DOHH2 (cell line): ENCODE data around the gene CEACAM21.
A peak's percentile ranks its signal among the peaks of the same experiment; 100 is the strongest.

Experiments used
- H3F3A ChIP-seq: fragments of 200-600 bp; sonication (generic), shearing (Covaris generic); 2 replicates; pipeline ENCODE4 v1.6.0; 2016; ENCODE audit warnings: antibody characterized with exemption, mild to moderate bottlenecking; ENCODE audit not compliant: control insufficient read depth, insufficient read depth
- H3K27ac ChIP-seq: fragments of 200-600 bp; sonication (generic); 2 replicates; pipeline ENCODE4 v1.5.1; 2014; ENCODE audit warnings: low read depth, mild to moderate bottlenecking, low read length, moderate library complexity
- H3K27me3 ChIP-seq: fragments of 200-600 bp; sonication (generic); 2 replicates; pipeline ENCODE4 v1.6.1; 2014; ENCODE audit warnings: mild to moderate bottlenecking, low read length, mixed read lengths; ENCODE audit not compliant: control insufficient read depth
- H3K36me3 ChIP-seq: fragments of 200-600 bp; sonication (generic); 2 replicates; pipeline ENCODE4 v1.6.1; 2014; ENCODE audit warnings: mild to moderate bottlenecking, low read length, moderate library complexity, mixed read lengths; ENCODE audit not compliant: control insufficient read depth
- H3K4me1 ChIP-seq: fragments of 200-600 bp; sonication (generic); 2 replicates; pipeline ENCODE4 v1.6.1; 2014; ENCODE audit warnings: mild to moderate bottlenecking, low read length, mixed read lengths; ENCODE audit not compliant: control insufficient read depth
- H3K4me2 ChIP-seq: fragments of 200-600 bp; sonication (generic); 2 replicates; pipeline ENCODE4 v1.6.0; 2014; ENCODE audit warnings: mild to moderate bottlenecking, low read length, moderate library complexity
- H3K4me3 ChIP-seq: fragments of 200-600 bp; sonication (generic); 2 replicates; pipeline ENCODE4 v1.5.1; 2014; ENCODE audit warnings: mild to moderate bottlenecking, low read length, mixed read lengths
- H3K79me2 ChIP-seq: fragments of 200-600 bp; sonication (generic); 2 replicates; pipeline ENCODE4 v1.6.1; 2014; ENCODE audit warnings: mild to moderate bottlenecking, low read length, mixed read lengths; ENCODE audit not compliant: control insufficient read depth
- H3K9me2 ChIP-seq: fragments of 200-600 bp; sonication (generic); replicated peaks from 2 replicates; pipeline ENCODE4 v1.6.1; 2014; ENCODE audit warnings: mild to moderate bottlenecking, low read length, mixed read lengths; ENCODE audit not compliant: control insufficient read depth
- H3K9me3 ChIP-seq: fragments of 200-600 bp; sonication (generic); 2 replicates; pipeline ENCODE4 v1.6.1; 2014; ENCODE audit warnings: antibody characterized with exemption, low read length, mixed read lengths; ENCODE audit not compliant: control insufficient read depth, insufficient read depth
- H4K20me1 ChIP-seq: fragments of 200-600 bp; sonication (generic); 2 replicates; pipeline ENCODE4 v1.6.0; 2014; ENCODE audit warnings: low read depth, mild to moderate bottlenecking, antibody characterized with exemption, low read length, moderate library complexity; ENCODE audit not compliant: control insufficient read depth, insufficient read depth
- EZH2phosphoT487 ChIP-seq: fragments of 200-600 bp; sonication (generic); IDR thresholded peaks from 2 replicates; pipeline ENCODE4 v1.6.1; 2017; ENCODE audit warnings: borderline replicate concordance, mild to moderate bottlenecking, antibody characterized with exemption, low read length, moderate library complexity, mixed read lengths
- TF ChIP-seq, protein P1 (sequence below): fragments of 200-600 bp; sonication (generic); IDR thresholded peaks from one replicate; pipeline ENCODE4 v1.5.1; 2014; ENCODE audit warnings: antibody characterized with exemption, mild to moderate bottlenecking, low read depth, low read length; ENCODE audit not compliant: poor library complexity, severe bottlenecking

CEACAM21 gene

DNA sequence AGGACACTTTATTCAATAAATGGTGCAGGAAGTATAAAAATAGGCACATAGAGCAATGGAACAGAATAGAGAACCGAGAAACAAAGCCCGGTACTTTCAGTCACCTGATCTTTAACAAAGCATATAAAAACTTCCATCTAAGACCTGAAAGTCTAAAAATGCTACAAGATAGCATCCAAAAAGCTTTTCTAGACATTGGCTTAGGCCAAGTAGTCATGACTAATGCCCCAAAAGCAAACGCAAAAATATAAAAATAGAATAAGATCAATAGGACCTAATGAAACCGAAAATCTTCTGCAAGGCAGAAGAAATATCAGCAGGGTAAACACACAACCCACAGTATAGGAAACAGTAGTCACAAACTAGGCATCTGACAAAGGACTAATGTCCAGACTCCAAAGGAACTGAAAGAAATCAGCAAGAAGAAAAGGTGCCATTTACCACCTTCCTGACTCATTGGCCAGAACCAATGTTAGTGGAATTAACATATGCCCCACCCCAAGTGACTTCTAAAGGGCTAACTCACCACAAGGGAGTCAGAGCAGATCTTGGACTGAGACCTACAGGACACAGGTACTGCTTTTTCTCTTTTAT, 40.8 kb upstream of the CEACAM21 start:
- Histone ChIP-seq H3K27me3 (peaks cover 12% of the 10 kb centered on the region), H3K9me3 (peaks cover 7% of the 10 kb centered on the region; the same call in 1 of the 2 replicates), H3K79me2 (no peaks in the 10 kb centered on the region), H3K4me1 (peaks cover 59% of the 10 kb centered on the region), H3K27ac (peak overlapping the region; percentile 72), H3K36me3 (no peaks in the 10 kb centered on the region), H3K9me2 (no peaks in the 10 kb centered on the region), H4K20me1 (no peaks in the 10 kb centered on the region), H3K4me2 (peak overlapping the region; percentile 68), H3K4me3 (peak overlapping the region; percentile 57), H3F3A (peaks cover 25% of the 10 kb centered on the region)
- TF ChIP-seq EZH2phosphoT487 = no peak
- TF ChIP-seq, protein P1, sequence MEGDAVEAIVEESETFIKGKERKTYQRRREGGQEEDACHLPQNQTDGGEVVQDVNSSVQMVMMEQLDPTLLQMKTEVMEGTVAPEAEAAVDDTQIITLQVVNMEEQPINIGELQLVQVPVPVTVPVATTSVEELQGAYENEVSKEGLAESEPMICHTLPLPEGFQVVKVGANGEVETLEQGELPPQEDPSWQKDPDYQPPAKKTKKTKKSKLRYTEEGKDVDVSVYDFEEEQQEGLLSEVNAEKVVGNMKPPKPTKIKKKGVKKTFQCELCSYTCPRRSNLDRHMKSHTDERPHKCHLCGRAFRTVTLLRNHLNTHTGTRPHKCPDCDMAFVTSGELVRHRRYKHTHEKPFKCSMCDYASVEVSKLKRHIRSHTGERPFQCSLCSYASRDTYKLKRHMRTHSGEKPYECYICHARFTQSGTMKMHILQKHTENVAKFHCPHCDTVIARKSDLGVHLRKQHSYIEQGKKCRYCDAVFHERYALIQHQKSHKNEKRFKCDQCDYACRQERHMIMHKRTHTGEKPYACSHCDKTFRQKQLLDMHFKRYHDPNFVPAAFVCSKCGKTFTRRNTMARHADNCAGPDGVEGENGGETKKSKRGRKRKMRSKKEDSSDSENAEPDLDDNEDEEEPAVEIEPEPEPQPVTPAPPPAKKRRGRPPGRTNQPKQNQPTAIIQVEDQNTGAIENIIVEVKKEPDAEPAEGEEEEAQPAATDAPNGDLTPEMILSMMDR = no peak

DNA sequence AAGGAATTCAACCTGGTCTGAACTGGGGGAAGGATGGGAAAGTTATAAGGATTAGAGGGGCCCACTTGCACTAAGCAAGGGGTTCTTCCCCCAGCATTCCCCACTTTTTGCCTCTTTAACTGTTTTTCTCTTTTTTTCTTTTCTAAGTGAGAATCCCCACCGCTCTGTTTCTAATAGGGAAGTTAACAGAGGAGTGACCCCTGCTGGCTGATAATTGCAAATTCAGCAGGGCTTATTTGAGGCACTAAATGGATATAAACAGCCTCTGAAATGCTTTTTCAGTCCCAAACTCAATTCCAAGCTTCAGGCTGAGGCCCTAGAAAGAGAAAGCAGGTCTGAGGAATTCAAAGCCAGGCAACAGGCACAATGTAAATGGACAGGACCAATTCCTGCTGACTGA, 38.2 kb upstream of the CEACAM21 start:
- no peaks in the 10 kb centered on the region for H3K79me2 ChIP-seq
- peaks cover 7% of the 10 kb centered on the region; the same call in 1 of the 2 replicates for H3K9me3 ChIP-seq
- no peak overlapping the region for H3K27ac ChIP-seq
- H3K4me3 ChIP-seq = no peak overlapping the region
- H3K4me1 ChIP-seq = peaks cover 32% of the 10 kb centered on the region
- H3F3A ChIP-seq = peaks cover 20% of the 10 kb centered on the region
- no peak overlapping the region for H3K4me2 ChIP-seq
- H3K27me3 ChIP-seq = no peaks in the 10 kb centered on the region
- no peak for TF ChIP-seq EZH2phosphoT487
- TF ChIP-seq, protein P1 = peak; percentile 73
- H3K36me3 ChIP-seq = no peaks in the 10 kb centered on the region
- no peaks in the 10 kb centered on the region for H4K20me1 ChIP-seq
- H3K9me2 ChIP-seq = no peaks in the 10 kb centered on the region

DNA sequence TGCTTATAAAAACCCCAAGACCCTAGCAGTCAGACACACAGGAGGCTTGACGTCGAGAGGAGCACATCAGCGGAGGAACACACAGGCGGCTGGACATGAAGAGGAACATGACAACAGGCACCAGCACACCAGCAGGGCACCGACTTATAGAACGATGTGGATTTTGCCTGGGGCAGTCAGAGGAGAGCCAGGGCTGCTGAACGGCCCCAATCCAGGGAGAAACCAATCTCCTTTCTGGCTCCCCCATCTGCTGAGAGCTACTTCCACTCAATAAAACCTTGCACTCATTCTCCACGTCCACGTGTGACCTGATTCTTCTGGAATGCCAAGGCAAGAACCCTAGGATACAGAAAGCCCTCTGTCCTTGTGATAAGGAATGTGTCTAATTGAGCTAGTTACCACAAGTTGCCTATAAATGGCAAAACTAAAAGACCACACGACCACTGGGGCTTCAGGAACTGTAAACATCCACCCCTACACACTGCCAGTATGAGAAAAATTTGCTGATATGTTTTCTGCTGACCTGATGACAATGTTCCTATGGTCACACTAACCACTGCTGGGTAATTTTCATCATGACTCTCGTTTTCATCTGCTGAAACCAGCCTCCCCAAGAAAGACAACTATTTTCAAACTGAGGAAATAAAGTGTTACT, 35.8 kb upstream of the CEACAM21 start:
- Histone ChIP-seq H3K27ac (no peak overlapping the region), H3K27me3 (no peaks in the 10 kb centered on the region), H3F3A (peaks cover 8% of the 10 kb centered on the region; the same call in 1 of the 2 replicates), H3K9me2 (no peaks in the 10 kb centered on the region), H3K4me2 (no peak overlapping the region), H4K20me1 (no peaks in the 10 kb centered on the region), H3K36me3 (no peaks in the 10 kb centered on the region), H3K79me2 (no peaks in the 10 kb centered on the region), H3K9me3 (peaks cover 7% of the 10 kb centered on the region; the same call in 1 of the 2 replicates), H3K4me3 (no peak overlapping the region), H3K4me1 (peaks cover 11% of the 10 kb centered on the region)
- no peak for TF ChIP-seq EZH2phosphoT487
- TF ChIP-seq, protein P1 = no peak
